Nephron progenitor cell (in vitro differentiated cells): ENCODE measurements around the gene PRICKLE1.

Source experiments
- DNase-seq: peaks from one replicate; pipeline ENCODE4 v3.0.0; 2021
- H3K27ac Mint-ChIP-seq: 2 replicates; pipeline ENCODE4 v1.8.0; 2021; ENCODE audit warnings: mild to moderate bottlenecking, moderate library complexity, mixed read lengths
- H3K27me3 Mint-ChIP-seq: 2 replicates; pipeline ENCODE4 v1.8.0; 2021; ENCODE audit warnings: mild to moderate bottlenecking, low read depth, mixed read lengths; ENCODE audit not compliant: poor library complexity
- H3K36me3 Mint-ChIP-seq: 2 replicates; pipeline ENCODE4 v1.8.0; 2021; ENCODE audit warnings: low read depth, mixed read lengths
- H3K4me1 Mint-ChIP-seq: 2 replicates; pipeline ENCODE4 v1.8.0; 2021; ENCODE audit warnings: mixed read lengths
- H3K4me3 Mint-ChIP-seq: 2 replicates; pipeline ENCODE4 v1.8.0; 2021; ENCODE audit warnings: mild to moderate bottlenecking, moderate library complexity, mixed read lengths
- H3K9me3 Mint-ChIP-seq: 2 replicates; pipeline ENCODE4 v1.8.0; 2021; ENCODE audit warnings: mild to moderate bottlenecking, moderate library complexity, mixed read lengths
- CTCF ChIP-seq: fragments of 200-600 bp; sonication (generic); IDR thresholded peaks from 2 replicates; pipeline ENCODE4 v1.5.0; 2021; ENCODE audit warnings: antibody characterized with exemption

The PRICKLE1 gene

GRCh38 chr12:42582050-42582449, 7.5 kb downstream of the PRICKLE1 start:
- no peaks in the 10 kb centered on the region for H3K36me3 Mint-ChIP-seq
- peaks cover 47% of the 10 kb centered on the region for H3K4me1 Mint-ChIP-seq
- no peaks in the 10 kb centered on the region for H3K9me3 Mint-ChIP-seq
- peaks cover 9% of the 10 kb centered on the region for H3K27me3 Mint-ChIP-seq
- H3K27ac Mint-ChIP-seq = no peak overlapping the region
- no peak for TF ChIP-seq CTCF
- no peak overlapping the region for H3K4me3 Mint-ChIP-seq
- DNase-seq = no peak

- Mint-ChIP-seq H3K4me3 (no peak overlapping the region), H3K27me3 (peaks cover 4% of the 10 kb centered on the region), H3K4me1 (peaks cover 30% of the 10 kb centered on the region), H3K27ac (no peak overlapping the region), H3K36me3 (no peaks in the 10 kb centered on the region), H3K9me3 (no peaks in the 10 kb centered on the region)
- DNase-seq = no peak
- TF ChIP-seq CTCF = no peak
These were observed 13.2 kb downstream of the PRICKLE1 start for GRCh38 chr12:42576374-42576773.

- DNase-seq = no peak
- H3K4me1 Mint-ChIP-seq = peaks cover 30% of the 10 kb centered on the region
- no peak for TF ChIP-seq CTCF
- H3K36me3 Mint-ChIP-seq = no peaks in the 10 kb centered on the region
- no peaks in the 10 kb centered on the region for H3K9me3 Mint-ChIP-seq
- H3K4me3 Mint-ChIP-seq = no peak overlapping the region
- peak overlapping the region; percentile 12 for H3K27ac Mint-ChIP-seq
- H3K27me3 Mint-ChIP-seq = peaks cover 4% of the 10 kb centered on the region
These were observed 13.8 kb downstream of the PRICKLE1 start for GRCh38 chr12:42575717-42576116.

GRCh38 chr12:42574851-42575266, 14.7 kb downstream of the PRICKLE1 start:
- peaks cover 4% of the 10 kb centered on the region for H3K27me3 Mint-ChIP-seq
- DNase-seq = no peak
- no peaks in the 10 kb centered on the region for H3K9me3 Mint-ChIP-seq
- peaks cover 30% of the 10 kb centered on the region for H3K4me1 Mint-ChIP-seq
- H3K27ac Mint-ChIP-seq = no peak overlapping the region
- no peak overlapping the region for H3K4me3 Mint-ChIP-seq
- TF ChIP-seq CTCF = no peak
- no peaks in the 10 kb centered on the region for H3K36me3 Mint-ChIP-seq

- H3K27me3 Mint-ChIP-seq = no peaks in the 10 kb centered on the region
- H3K36me3 Mint-ChIP-seq = no peaks in the 10 kb centered on the region
- H3K9me3 Mint-ChIP-seq = no peaks in the 10 kb centered on the region
- no peak for DNase-seq
- no peak overlapping the region for H3K4me3 Mint-ChIP-seq
- TF ChIP-seq CTCF = no peak
- H3K4me1 Mint-ChIP-seq = peaks cover 18% of the 10 kb centered on the region
- no peak overlapping the region for H3K27ac Mint-ChIP-seq
These were observed 18.1 kb downstream of the PRICKLE1 start for GRCh38 chr12:42571327-42572009.

- peaks cover 3% of the 10 kb centered on the region for H3K36me3 Mint-ChIP-seq
- H3K27me3 Mint-ChIP-seq = no peaks in the 10 kb centered on the region
- peaks cover 20% of the 10 kb centered on the region for H3K4me1 Mint-ChIP-seq
- H3K27ac Mint-ChIP-seq = no peak overlapping the region
- no peaks in the 10 kb centered on the region for H3K9me3 Mint-ChIP-seq
- DNase-seq = no peak
- TF ChIP-seq CTCF = no peak
- no peak overlapping the region for H3K4me3 Mint-ChIP-seq
These were observed 19.5 kb downstream of the PRICKLE1 start for GRCh38 chr12:42570076-42570475.
